WTC11 (cell line): Measurements from ENCODE around the gene B3GAT2. TPM values are rescaled to one million over a fixed set of nuclear protein-coding genes. Genes with fewer than 3 reads are reported as not detected.

Experiments used
- ATAC-seq: fragments of 200-7000 bp; cut with Tn5 transposase; 2 replicates; pipeline ENCODE4 v1.10.0; 2021; ENCODE audit warnings: mild to moderate bottlenecking, moderate library complexity
- CTCF ChIA-PET: fragments of 300-600 bp; sonication (Branson Sonifier 250); formaldehyde crosslinking; loops from one replicate; lab custom pipeline; 2021; ENCODE audit warnings: antibody characterized with exemption; lab: Charles Lee
- POLR2A ChIA-PET: fragments of 350-600 bp; sonication (Branson Sonifier 250); formaldehyde crosslinking; loops from one replicate; lab custom pipeline; 2021; ENCODE audit warnings: antibody characterized with exemption; lab: Charles Lee
- DNase-seq: peaks from one replicate; pipeline ENCODE4 v3.0.0; 2021; ENCODE audit warnings: low spot score
- H3K27ac Mint-ChIP-seq: 2 replicates; pipeline ENCODE4 v1.8.0; 2021; ENCODE audit warnings: mixed read lengths
- H3K27me3 Mint-ChIP-seq: 2 replicates; pipeline ENCODE4 v1.8.0; 2021; ENCODE audit warnings: low read depth, mild to moderate bottlenecking, moderate library complexity, mixed read lengths
- H3K36me3 Mint-ChIP-seq: 2 replicates; pipeline ENCODE4 v1.8.0; 2021; ENCODE audit warnings: mixed read lengths
- H3K4me1 Mint-ChIP-seq: 2 replicates; pipeline ENCODE4 v1.8.0; 2022; ENCODE audit warnings: mixed read lengths
- H3K4me3 Mint-ChIP-seq: 2 replicates; pipeline ENCODE4 v1.8.0; 2021; ENCODE audit warnings: mild to moderate bottlenecking, moderate library complexity, mixed read lengths
- H3K9me3 Mint-ChIP-seq: 2 replicates; pipeline ENCODE4 v1.8.0; 2021; ENCODE audit warnings: mixed read lengths
- ATF1 ChIP-seq: sonication (generic); formaldehyde crosslinking; IDR thresholded peaks from 2 replicates; pipeline ENCODE4 v1.8.1; 2023; ENCODE audit warnings: mild to moderate bottlenecking, moderate library complexity, missing genetic modification reagents
- ATF6 ChIP-seq: sonication (generic); formaldehyde crosslinking; IDR thresholded peaks from 2 replicates; pipeline ENCODE4 v1.8.1; 2023; ENCODE audit warnings: mild to moderate bottlenecking, missing genetic modification reagents
- CBFB ChIP-seq: sonication (generic); formaldehyde crosslinking; IDR thresholded peaks from 2 replicates; pipeline ENCODE4 v1.8.1; 2022; ENCODE audit warnings: mild to moderate bottlenecking, low read depth, missing genetic modification reagents
- CTCF ChIP-seq: fragments of 200-600 bp; IDR thresholded peaks from 2 replicates; pipeline ENCODE4 v1.8.0; 2022; ENCODE audit warnings: antibody characterized with exemption
- EMX1 ChIP-seq: fragments of 250-450 bp; sonication (Bioruptor Pico); IDR thresholded peaks from 2 replicates; pipeline ENCODE4 v1.8.0; 2021; ENCODE audit warnings: mild to moderate bottlenecking
- ESRRA ChIP-seq: sonication (generic); formaldehyde crosslinking; IDR thresholded peaks from 2 replicates; pipeline ENCODE4 v1.8.1; 2022; ENCODE audit warnings: mild to moderate bottlenecking, missing genetic modification reagents, borderline replicate concordance
- FOXP4 ChIP-seq: sonication (generic); formaldehyde crosslinking; IDR thresholded peaks from 2 replicates; pipeline ENCODE4 v1.8.0; 2022; ENCODE audit warnings: mild to moderate bottlenecking, missing genetic modification reagents
- GABPB1 ChIP-seq: sonication (generic); formaldehyde crosslinking; IDR thresholded peaks from 2 replicates; pipeline ENCODE4 v1.8.1; 2023; ENCODE audit warnings: mild to moderate bottlenecking, missing genetic modification reagents
- GRHL2 ChIP-seq: fragments of 250-450 bp; sonication (Bioruptor Pico); IDR thresholded peaks from 2 replicates; pipeline ENCODE4 v1.8.0; 2022; ENCODE audit warnings: mild to moderate bottlenecking, moderate library complexity; ENCODE audit not compliant: insufficient replicate concordance, severe bottlenecking
- HMGXB4 ChIP-seq: sonication (generic); formaldehyde crosslinking; IDR thresholded peaks from 2 replicates; pipeline ENCODE4 v1.8.1; 2023; ENCODE audit warnings: mild to moderate bottlenecking, moderate library complexity, missing genetic modification reagents
- MAX ChIP-seq: sonication (generic); formaldehyde crosslinking; IDR thresholded peaks from 2 replicates; pipeline ENCODE4 v1.8.0; 2022; ENCODE audit warnings: mild to moderate bottlenecking, missing genetic modification reagents
- PRRX2 ChIP-seq: fragments of 250-450 bp; sonication (Bioruptor Pico); IDR thresholded peaks from 2 replicates; pipeline ENCODE4 v1.8.0; 2021; ENCODE audit warnings: mild to moderate bottlenecking
- RORB ChIP-seq: fragments of 250-450 bp; sonication (Bioruptor Pico); IDR thresholded peaks from 2 replicates; pipeline ENCODE4 v1.9.0; 2021; ENCODE audit warnings: mild to moderate bottlenecking
- SP1 ChIP-seq: sonication (generic); formaldehyde crosslinking; conservative IDR thresholded peaks from 2 replicates; pipeline ENCODE4 v1.8.1; 2022; ENCODE audit warnings: missing genetic modification reagents
- TEAD4 ChIP-seq: sonication (generic); formaldehyde crosslinking; IDR thresholded peaks from 2 replicates; pipeline ENCODE4 v1.8.0; 2022; ENCODE audit warnings: mild to moderate bottlenecking, missing genetic modification reagents
- USF2 ChIP-seq: sonication (generic); formaldehyde crosslinking; IDR thresholded peaks from 2 replicates; pipeline ENCODE4 v1.8.1; 2023; ENCODE audit warnings: mild to moderate bottlenecking, missing genetic modification reagents, moderate library complexity
- ZNF423 ChIP-seq: fragments of 250-450 bp; sonication (Bioruptor Pico); IDR thresholded peaks from 2 replicates; pipeline ENCODE4 v2.1.2; 2022; ENCODE audit warnings: mild to moderate bottlenecking, moderate library complexity
- ZNF671 ChIP-seq: fragments of 250-450 bp; sonication (Bioruptor Pico); IDR thresholded peaks from 2 replicates; pipeline ENCODE4 v1.8.0; 2021; ENCODE audit warnings: mild to moderate bottlenecking
- total RNA-seq: library from RNA; stranded (reverse); gene quantifications from 3 replicates; pipeline ENCODE4 v1.2.3, GENCODE V29; 2021

The B3GAT2 gene
- total RNA-seq, 1 experiment from 2014 or later = 0.70 TPM

- Mint-ChIP-seq H3K9me3 (peaks cover 12% of the 10 kb centered on the region), H3K4me3 (no peak overlapping the region), H3K27ac (no peak overlapping the region), H3K4me1 (no peaks in the 10 kb centered on the region), H3K36me3 (no peaks in the 10 kb centered on the region), H3K27me3 (no peaks in the 10 kb centered on the region)
- CTCF ChIA-PET = no interaction called here
- ATAC-seq (no peak), DNase-seq (no peak)
- TF ChIP-seq PRRX2 (no peak), TEAD4 (CRISPR knock-in tag) (no peak), EMX1 (CRISPR knock-in tag) (no peak), ESRRA (CRISPR knock-in tag) (no peak), GRHL2 (no peak), HMGXB4 (CRISPR knock-in tag) (no peak), CTCF (no peak)
- POLR2A ChIA-PET = no interaction called here
Observed at GRCh38 chr6:70985156-70985555, 28.3 kb upstream of the B3GAT2 start.

- Mint-ChIP-seq H3K4me3 (no peak overlapping the region), H3K27ac (no peak overlapping the region), H3K4me1 (no peaks in the 10 kb centered on the region), H3K36me3 (no peaks in the 10 kb centered on the region), H3K9me3 (peaks cover 18% of the 10 kb centered on the region), H3K27me3 (no peaks in the 10 kb centered on the region)
- ATAC-seq = no peak
- ChIA-PET POLR2A (no interaction called here), CTCF (no interaction called here)
- TF ChIP-seq ATF1 (CRISPR knock-in tag) (no peak), ATF6 (CRISPR knock-in tag) (no peak), FOXP4 (no peak), ZNF671 (CRISPR knock-in tag) (no peak), GABPB1 (CRISPR knock-in tag) (no peak), RORB (CRISPR knock-in tag) (no peak), ZNF423 (CRISPR knock-in tag) (no peak), SP1 (CRISPR knock-in tag) (no peak), EMX1 (CRISPR knock-in tag) (no peak), CBFB (CRISPR knock-in tag) (no peak), CTCF (no peak), MAX (CRISPR knock-in tag) (no peak), USF2 (no peak)
- no peak for DNase-seq
Observed at GRCh38 chr6:70982747-70983146, 25.9 kb upstream of the B3GAT2 start.
